GM19438 (cell line): ENCODE data around the gene HSDL1.

Experiments
- ATAC-seq: cut with Tn5 transposase; IDR thresholded peaks from one replicate; pipeline ENCODE4 v1.9.1; 2021; ENCODE audit warnings: low read depth; ENCODE audit not compliant: unreplicated experiment

Gene HSDL1

GRCh38 chr16:84084570-84085270, 60.3 kb downstream of the HSDL1 start:
- ATAC-seq = no peak

- no peak for ATAC-seq
These were observed 62.0 kb downstream of the HSDL1 start for GRCh38 chr16:84082835-84083569.

GRCh38 chr16:84082110-84082509, 62.9 kb downstream of the HSDL1 start:
- no peak for ATAC-seq

GRCh38 chr16:84081446-84081989, 63.5 kb downstream of the HSDL1 start:
- ATAC-seq = no peak

GRCh38 chr16:84080813-84081212, 64.2 kb downstream of the HSDL1 start:
- ATAC-seq = no peak

GRCh38 chr16:84080378-84080777, 64.6 kb downstream of the HSDL1 start:
- no peak for ATAC-seq

- ATAC-seq = no peak
These were observed 65.3 kb downstream of the HSDL1 start for GRCh38 chr16:84079664-84080063.

GRCh38 chr16:84075376-84075775, 69.6 kb downstream of the HSDL1 start:
- ATAC-seq = no peak

- no peak for ATAC-seq
These were observed 70.3 kb downstream of the HSDL1 start for GRCh38 chr16:84074721-84075120.
